Measurements from ENCODE around the gene ME3. TPM values are rescaled to one million over a fixed set of nuclear protein-coding genes. Genes with fewer than 3 reads are reported as not detected.

ME3 gene
- total and polyA plus RNA-seq, 4 donors, result 7.4 to 38.7 (median 21.2) TPM

- Histone ChIP-seq H3K36me3 (ENCODE audit: control insufficient read depth in 4 of 4, insufficient read depth in 4 of 4, low read length in 4 of 4) (no peaks in the 10 kb centered on the region), H3K4me1 (ENCODE audit: control insufficient read depth in 5 of 5, insufficient read depth in 5 of 5, low read length in 5 of 5) (peaks cover 5 to 26% (median 18%) of the 10 kb centered on the region in 5 donors), H3K9me3 (ENCODE audit: control insufficient read depth in 4 of 4, insufficient read depth in 3 of 4, low read length in 3 of 4) (no peaks in the 10 kb centered on the region), H3K9ac (ENCODE audit: insufficient read depth in 1 of 2, low read length in 2 of 2) (no peak overlapping the region), H3K27ac (ENCODE audit: low read depth in 1 of 2, low read length in 1 of 2) (no peak overlapping the region), H3K4me3 (no peak overlapping the region), H3K27me3 (ENCODE audit: control insufficient read depth in 3 of 3, insufficient read depth in 3 of 3, low read length in 2 of 3) (no peaks in the 10 kb centered on the region)
- DNase-seq (no peak), ATAC-seq (ENCODE audit: insufficient read depth, low FRiP score) (no peak)
- TF ChIP-seq CTCF (IDR thresholded peaks at IDR 0.05; ENCODE audit: control extremely low read depth, extremely low read depth), result no peak
- whole genome bisulfite sequencing, 2 donors, result 88 to 99% methylated on average over 3 of the region's 3 CpGs
Measured at GRCh38 chr11:86595451-86595850, 77.0 kb downstream of the ME3 start.

GRCh38 chr11:86594746-86595145 is 77.7 kb downstream of the ME3 start:
- DNase-seq, result no peak
- Histone ChIP-seq H3K9ac (ENCODE audit: insufficient read depth in 1 of 2, low read length in 2 of 2) (no peak overlapping the region), H3K27ac (ENCODE audit: low read depth in 1 of 2, low read length in 1 of 2) (no peak overlapping the region), H3K36me3 (ENCODE audit: control insufficient read depth in 4 of 4, insufficient read depth in 4 of 4, low read length in 4 of 4) (no peaks in the 10 kb centered on the region), H3K4me1 (ENCODE audit: control insufficient read depth in 5 of 5, insufficient read depth in 5 of 5, low read length in 5 of 5) (peaks cover 5 to 26% (median 18%) of the 10 kb centered on the region in 5 donors), H3K4me3 (no peak overlapping the region), H3K27me3 (ENCODE audit: control insufficient read depth in 3 of 3, insufficient read depth in 3 of 3, low read length in 2 of 3) (no peaks in the 10 kb centered on the region), H3K9me3 (ENCODE audit: control insufficient read depth in 4 of 4, insufficient read depth in 3 of 4, low read length in 3 of 4) (no peaks in the 10 kb centered on the region)
- no peak for TF ChIP-seq CTCF (IDR thresholded peaks at IDR 0.05; ENCODE audit: control extremely low read depth, extremely low read depth)
- no peak for ATAC-seq (ENCODE audit: insufficient read depth, low FRiP score)

GRCh38 chr11:86593833-86594232 is 78.6 kb downstream of the ME3 start:
- Histone ChIP-seq H3K4me3 (no peak overlapping the region), H3K4me1 (ENCODE audit: control insufficient read depth in 5 of 5, insufficient read depth in 5 of 5, low read length in 5 of 5) (peaks cover 5 to 26% (median 18%) of the 10 kb centered on the region in 5 donors), H3K27ac (ENCODE audit: low read depth in 1 of 2, low read length in 1 of 2) (no peak overlapping the region), H3K27me3 (ENCODE audit: control insufficient read depth in 3 of 3, insufficient read depth in 3 of 3, low read length in 2 of 3) (no peaks in the 10 kb centered on the region), H3K9me3 (ENCODE audit: control insufficient read depth in 4 of 4, insufficient read depth in 3 of 4, low read length in 3 of 4) (no peaks in the 10 kb centered on the region), H3K9ac (ENCODE audit: insufficient read depth in 1 of 2, low read length in 2 of 2) (no peak overlapping the region), H3K36me3 (ENCODE audit: control insufficient read depth in 4 of 4, insufficient read depth in 4 of 4, low read length in 4 of 4) (no peaks in the 10 kb centered on the region)
- ATAC-seq (ENCODE audit: insufficient read depth, low FRiP score) (no peak), DNase-seq (no peak)
- no peak for TF ChIP-seq CTCF (IDR thresholded peaks at IDR 0.05; ENCODE audit: control extremely low read depth, extremely low read depth)
- 66 to 80% methylated on average over 4 of the region's 4 CpGs for WGBS, 2 donors
